IPS-18a (cell line): ENCODE results near the gene KSR2.
"Not testable (repeated sequence)": the region's sequence is repeated elsewhere in the genome, so short reads cannot be mapped to it uniquely, and the experiment has no call there.

Experiments
- H3K27ac ChIP-seq: one replicate; pipeline ENCODE4 v1.5.1; 2013; ENCODE audit warnings: low read length
- H3K27me3 ChIP-seq: one replicate; pipeline ENCODE4 v1.6.1; 2013; ENCODE audit warnings: mild to moderate bottlenecking, low read length; ENCODE audit not compliant: control insufficient read depth, insufficient read depth
- H3K36me3 ChIP-seq: one replicate; pipeline ENCODE4 v1.6.1; 2013; ENCODE audit warnings: low read depth, low read length; ENCODE audit not compliant: control insufficient read depth
- H3K4me1 ChIP-seq: one replicate; pipeline ENCODE4 v1.6.1; 2013; ENCODE audit warnings: low read depth, low read length; ENCODE audit not compliant: control insufficient read depth
- H3K4me3 ChIP-seq: one replicate; pipeline ENCODE4 v1.5.1; 2013; ENCODE audit warnings: low read length
- H3K9ac ChIP-seq: one replicate; pipeline ENCODE4 v1.6.1; 2013; ENCODE audit warnings: mild to moderate bottlenecking, low read length, moderate library complexity
- H3K9me3 ChIP-seq: one replicate; pipeline ENCODE4 v1.6.1; 2013; ENCODE audit warnings: low read depth, low read length; ENCODE audit not compliant: control insufficient read depth

KSR2 gene

GRCh38 chr12:117907108-117907689 is 61.6 kb downstream of the KSR2 start:
- H3K4me1 ChIP-seq, result no peaks in the 10 kb centered on the region

GRCh38 chr12:117904051-117904450 is 64.7 kb downstream of the KSR2 start:
- Histone ChIP-seq H3K9me3 (no peaks in the 10 kb centered on the region), H3K27ac (no peak overlapping the region), H3K36me3 (no peaks in the 10 kb centered on the region), H3K4me1 (no peaks in the 10 kb centered on the region), H3K4me3 (no peak overlapping the region), H3K27me3 (no peaks in the 10 kb centered on the region), H3K9ac (no peak overlapping the region)

More at GRCh38 chr12:117907108-117907689, 61.6 kb downstream of the KSR2 start:
- Histone ChIP-seq H3K27me3 (no peaks in the 10 kb centered on the region), H3K9me3 (no peaks in the 10 kb centered on the region), H3K9ac (no peak overlapping the region), H3K4me3 (peak overlapping the region; percentile 4), H3K36me3 (no peaks in the 10 kb centered on the region), H3K27ac (no peak overlapping the region)

DNA sequence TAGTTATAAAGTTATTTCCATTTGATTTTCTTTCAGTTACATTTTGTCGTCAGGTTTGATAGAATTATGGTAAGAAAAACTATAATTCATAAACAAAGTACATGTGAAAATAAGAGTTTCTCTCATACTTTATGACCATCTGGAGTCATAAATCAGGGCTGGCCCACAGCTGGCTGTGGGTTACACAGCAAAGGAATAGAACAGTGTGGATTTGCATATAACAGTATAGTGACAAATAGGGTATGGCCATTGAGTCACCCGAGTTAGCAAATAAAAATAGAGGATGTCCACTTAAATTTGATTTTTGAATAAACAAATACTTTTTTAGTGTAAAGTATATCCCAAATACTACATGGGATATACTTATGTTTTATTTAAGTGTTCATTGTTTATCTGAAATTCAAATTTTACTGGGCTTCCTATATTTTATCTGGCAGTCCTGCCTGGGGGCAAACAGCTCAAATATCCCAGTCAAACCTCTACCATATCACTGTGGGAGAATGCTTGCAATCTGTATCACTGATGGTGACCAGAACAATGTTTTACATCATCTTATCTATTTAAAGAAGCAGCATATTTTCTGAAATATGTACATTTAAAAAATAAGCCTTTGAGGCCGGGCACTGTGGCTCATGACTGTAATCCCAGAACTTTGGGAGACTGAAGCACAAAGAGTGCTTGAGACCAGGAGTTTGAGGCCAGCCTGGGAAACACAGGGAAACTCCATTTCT is 65.5 kb downstream of the KSR2 start:
- H3K27me3 ChIP-seq, result no peaks in the 10 kb centered on the region
- no peak overlapping the region for H3K27ac ChIP-seq
- H3K9ac ChIP-seq, result no peak overlapping the region
- no peak overlapping the region for H3K4me3 ChIP-seq
- H3K4me1 ChIP-seq, result no peaks in the 10 kb centered on the region
- H3K36me3 ChIP-seq, result no peaks in the 10 kb centered on the region
- no peaks in the 10 kb centered on the region for H3K9me3 ChIP-seq

DNA sequence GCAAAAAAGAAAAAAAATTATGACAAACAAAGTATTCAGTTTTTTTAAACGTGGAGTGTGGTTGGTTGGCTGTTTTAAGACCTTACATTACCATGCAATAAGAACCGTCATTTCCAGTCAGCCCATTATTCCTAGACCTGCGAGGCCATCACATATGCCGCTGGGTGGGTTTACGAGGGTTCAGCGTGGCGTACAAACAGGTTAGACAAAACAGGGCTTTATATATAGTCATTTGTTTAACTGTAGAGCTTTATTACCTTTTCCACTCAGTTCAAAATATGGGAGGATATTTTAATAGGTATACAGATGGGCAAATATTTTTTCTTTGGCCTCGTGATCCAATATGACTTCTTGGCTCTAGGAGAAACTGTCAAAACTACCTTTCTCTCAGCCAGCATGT is 67.2 kb downstream of the KSR2 start:
- Histone ChIP-seq H3K27me3 (no peaks in the 10 kb centered on the region), H3K9ac (no peak overlapping the region), H3K9me3 (no peaks in the 10 kb centered on the region), H3K4me1 (no peaks in the 10 kb centered on the region), H3K4me3 (no peak overlapping the region), H3K36me3 (no peaks in the 10 kb centered on the region), H3K27ac (no peak overlapping the region)

DNA sequence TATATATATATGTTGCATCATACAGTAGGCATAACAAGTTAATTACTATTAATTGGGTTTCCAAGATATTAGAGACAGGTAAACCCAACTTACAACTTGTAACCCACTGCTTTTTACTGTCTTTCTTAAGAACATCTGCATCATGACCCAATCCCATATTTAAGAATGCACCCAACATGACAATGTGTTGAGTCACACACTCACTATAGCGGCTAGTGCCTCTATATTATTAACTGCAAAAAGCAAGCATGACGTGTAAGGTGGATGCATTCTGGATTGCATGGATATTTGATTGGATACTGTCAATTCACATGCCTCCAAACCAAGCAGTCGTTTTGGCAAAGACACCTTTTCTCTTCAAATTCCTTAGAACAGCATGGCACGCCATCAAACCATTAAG is 68.2 kb downstream of the KSR2 start:
- no peaks in the 10 kb centered on the region for H3K4me1 ChIP-seq
- H3K9me3 ChIP-seq, result no peaks in the 10 kb centered on the region
- no peak overlapping the region for H3K9ac ChIP-seq
- no peaks in the 10 kb centered on the region for H3K36me3 ChIP-seq
- no peaks in the 10 kb centered on the region for H3K27me3 ChIP-seq
- H3K4me3 ChIP-seq, result no peak overlapping the region
- no peak overlapping the region for H3K27ac ChIP-seq

DNA sequence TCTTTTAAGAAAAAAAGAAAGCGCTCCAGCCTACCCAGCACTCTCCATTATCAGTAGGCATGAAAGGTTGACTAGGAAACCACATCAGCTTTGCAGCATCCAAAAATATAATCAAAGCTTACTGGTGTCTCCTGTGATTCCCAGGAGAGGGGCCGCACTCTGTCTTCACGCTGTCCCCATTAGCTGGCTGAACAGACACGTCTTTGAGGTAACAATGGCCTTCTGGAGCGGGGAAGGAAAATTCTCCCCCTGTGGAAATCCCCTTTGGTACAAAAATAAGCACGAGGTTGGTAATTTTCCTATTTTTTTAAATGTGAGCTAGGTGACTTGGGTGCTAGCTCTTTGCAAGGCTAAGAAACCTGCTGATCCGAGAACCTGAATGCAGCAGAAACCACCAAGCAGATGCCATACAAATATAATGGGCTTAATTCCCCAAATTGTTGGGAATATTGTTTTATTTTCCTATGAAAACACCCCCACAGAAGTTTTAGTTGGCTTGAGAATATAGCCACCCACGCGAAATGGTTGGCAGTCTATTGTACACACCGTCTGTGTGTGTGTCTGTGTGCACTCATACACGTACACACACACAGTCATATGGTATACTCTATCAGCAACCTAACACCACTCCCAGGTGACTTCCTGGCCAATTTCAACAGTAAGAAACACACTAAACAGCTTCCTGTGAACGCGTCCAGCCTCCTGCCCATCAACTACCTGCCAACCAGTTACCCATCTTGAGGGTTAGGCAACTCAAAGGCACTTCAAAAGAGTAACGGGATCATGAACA is 71.2 kb downstream of the KSR2 start:
- Histone ChIP-seq H3K27me3 (no peaks in the 10 kb centered on the region), H3K36me3 (no peaks in the 10 kb centered on the region), H3K4me3 (no peak overlapping the region), H3K9ac (no peak overlapping the region), H3K27ac (no peak overlapping the region), H3K4me1 (no peaks in the 10 kb centered on the region), H3K9me3 (no peaks in the 10 kb centered on the region)

DNA sequence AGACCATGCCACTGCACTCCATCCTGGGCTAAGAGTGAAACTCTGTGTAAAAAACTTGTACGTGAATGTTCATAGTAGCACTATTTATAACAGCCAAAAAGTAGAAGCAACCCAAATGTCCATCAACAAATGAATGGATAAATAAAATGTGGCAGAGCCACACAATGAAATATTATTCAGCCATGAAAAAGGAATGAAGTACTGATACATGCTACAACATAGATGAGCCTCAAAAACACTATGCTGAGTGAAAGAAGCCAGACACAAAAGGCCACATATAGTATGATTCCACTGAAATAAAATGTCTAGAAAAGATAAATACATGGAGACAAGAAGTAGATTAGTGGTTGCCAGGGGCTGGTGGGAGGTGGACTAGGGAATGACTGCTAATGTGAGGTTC is 72.8 kb downstream of the KSR2 start:
- Histone ChIP-seq H3K9ac (no peak overlapping the region), H3K4me1 (no peaks in the 10 kb centered on the region), H3K9me3 (no peaks in the 10 kb centered on the region), H3K4me3 (no peak overlapping the region), H3K36me3 (no peaks in the 10 kb centered on the region), H3K27me3 (no peaks in the 10 kb centered on the region), H3K27ac (no peak overlapping the region)

GRCh38 chr12:117892441-117892840 is 76.3 kb downstream of the KSR2 start:
- Histone ChIP-seq H3K36me3 (no peaks in the 10 kb centered on the region), H3K9ac (no peak overlapping the region), H3K27ac (no peak overlapping the region), H3K4me3 (no peak overlapping the region), H3K4me1 (no peaks in the 10 kb centered on the region), H3K27me3 (no peaks in the 10 kb centered on the region), H3K9me3 (no peaks in the 10 kb centered on the region)

- not testable (repeated sequence) for H3K9ac ChIP-seq, H3K4me1 ChIP-seq, H3K36me3 ChIP-seq, H3K4me3 ChIP-seq, H3K9me3 ChIP-seq, H3K27me3 ChIP-seq, H3K27ac ChIP-seq
Measured at GRCh38 chr12:117891265-117891664, 77.5 kb downstream of the KSR2 start.

DNA sequence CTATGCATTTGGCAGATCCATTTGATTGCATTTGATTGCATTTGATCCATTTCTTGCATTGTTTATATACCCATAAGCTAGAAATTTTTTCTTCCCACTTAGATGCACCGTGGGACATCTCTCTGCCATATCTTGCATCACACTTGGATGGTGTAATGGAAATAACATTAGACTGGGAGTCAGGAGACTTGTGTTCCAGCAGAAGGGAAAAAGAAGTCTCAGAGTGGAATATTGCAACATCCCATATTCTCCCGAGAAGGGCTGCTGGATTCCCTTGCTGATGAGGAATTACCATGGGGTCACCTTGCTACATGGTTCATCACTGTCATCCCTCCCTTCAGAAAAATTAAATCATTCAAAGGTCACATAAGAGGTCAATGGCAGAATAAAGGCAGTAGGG is 78.1 kb downstream of the KSR2 start:
- Histone ChIP-seq H3K9ac (no peak overlapping the region), H3K27me3 (no peaks in the 10 kb centered on the region), H3K9me3 (no peaks in the 10 kb centered on the region), H3K4me3 (no peak overlapping the region), H3K36me3 (no peaks in the 10 kb centered on the region), H3K27ac (no peak overlapping the region), H3K4me1 (no peaks in the 10 kb centered on the region)

DNA sequence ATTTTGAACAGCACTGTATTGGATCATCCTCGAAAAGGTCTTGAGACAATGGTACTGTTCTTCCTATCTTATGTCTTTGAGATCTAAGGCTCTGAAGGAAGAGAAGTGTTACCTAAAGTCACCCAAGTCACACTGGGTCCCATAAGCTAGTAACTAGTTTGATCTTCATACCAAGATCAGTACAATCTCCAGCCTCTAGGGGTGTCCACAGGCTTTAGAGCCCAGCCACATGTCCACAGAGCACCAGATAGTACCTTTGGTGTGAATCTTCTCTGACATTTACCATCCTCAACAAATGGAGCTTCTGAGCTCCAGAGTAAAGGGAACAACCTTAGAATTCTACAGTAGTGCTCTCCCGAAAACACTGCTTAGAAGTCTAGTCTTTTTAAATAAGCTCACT is 78.7 kb downstream of the KSR2 start:
- Histone ChIP-seq H3K9me3 (no peaks in the 10 kb centered on the region), H3K27me3 (no peaks in the 10 kb centered on the region), H3K27ac (no peak overlapping the region), H3K9ac (no peak overlapping the region), H3K4me3 (no peak overlapping the region), H3K36me3 (no peaks in the 10 kb centered on the region), H3K4me1 (no peaks in the 10 kb centered on the region)
